ENCODE results near the gene LBHD1. TPM values are rescaled to one million over a fixed set of nuclear protein-coding genes. Genes with fewer than 3 reads are reported as not detected.
A peak's percentile ranks its signal among the peaks of the same experiment; 100 is the strongest.

Gene LBHD1
- polyA plus RNA-seq, 1 experiment, result 3.2 TPM

GRCh38 chr11:62614275-62614674, 57.8 kb downstream of the LBHD1 start:
- peak overlapping the region; percentile 39 for H3K27ac ChIP-seq (ENCODE audit: low read depth, low read length)
- ChIA-PET POLR2A (no interaction called here), CTCF (no interaction called here)
- H3K27me3 ChIP-seq (ENCODE audit: control insufficient read depth, insufficient read depth, low read length), result no peaks in the 10 kb centered on the region
- H3K9me3 ChIP-seq (ENCODE audit: control insufficient read depth, insufficient read depth, low read length), result no peaks in the 10 kb centered on the region; the same call in 1 of the 2 replicates
- DNase-seq (ENCODE audit: low read depth, low spot score), result no peak
- H3K4me3 ChIP-seq (ENCODE audit: low read depth, low read length), result no peak overlapping the region
- no peak for TF ChIP-seq CTCF (IDR thresholded peaks at IDR 0.05; ENCODE audit: low read depth, low read length)

GRCh38 chr11:62613291-62613778, 58.7 kb downstream of the LBHD1 start:
- ChIA-PET CTCF (interaction anchor here (0.6 kb wide), 1 partner anchor 158 kb away, joined by 3 read pairs; the partner anchor contains the start of gene TAF6L), POLR2A (interaction anchor here (0.8 to 1.0 kb wide), 2 partner anchors 8 to 52 kb away, joined by 4 to 5 read pairs; partner anchors contain the start of genes B3GAT3, C11orf98 and CSKMT)
- H3K9me3 ChIP-seq (ENCODE audit: control insufficient read depth, insufficient read depth, low read length), result no peaks in the 10 kb centered on the region; the same call in 1 of the 2 replicates
- no peaks in the 10 kb centered on the region for H3K27me3 ChIP-seq (ENCODE audit: control insufficient read depth, insufficient read depth, low read length)
- TF ChIP-seq CTCF (IDR thresholded peaks at IDR 0.05; ENCODE audit: low read depth, low read length), result no peak
- no peak for DNase-seq (ENCODE audit: low read depth, low spot score)
- no peak overlapping the region for H3K4me3 ChIP-seq (ENCODE audit: low read depth, low read length)
- peak overlapping the region; percentile 61 for H3K27ac ChIP-seq (ENCODE audit: low read depth, low read length)

Small RNA genes within 50 kb of the gene (small RNA-seq; reads per million reads assigned to genes)
- not detected for gene SNORA57 (ENCODE audit: insufficient read length, low read depth)

Other genes with a start within 250 kb of the LBHD1 start
- 231 and 243 TPM in 2 replicates for gene AHNAK, start 125.5 kb downstream of the LBHD1 start, polyA plus RNA-seq (2011; rRNA removed)
- 2,186 and 2,474 TPM in 2 replicates for gene EEF1G, start 98.4 kb downstream of the LBHD1 start, polyA plus RNA-seq (2011; rRNA removed)
- 7.8 and 9.0 TPM in 2 replicates for gene TUT1, start 80.7 kb downstream of the LBHD1 start, polyA plus RNA-seq (2011; rRNA removed)
- 22.9 and 36.7 TPM in 2 replicates for gene MTA2, start 70.4 kb downstream of the LBHD1 start, polyA plus RNA-seq (2011; rRNA removed)
- 17.1 and 18.6 TPM in 2 replicates for gene EML3, start 59.5 kb downstream of the LBHD1 start, polyA plus RNA-seq (2011; rRNA removed)
- gene ROM1, start 59.0 kb downstream of the LBHD1 start, polyA plus RNA-seq (2011; rRNA removed), result 1.4 and 2.0 TPM in 2 replicates
- 14.5 and 20.2 TPM in 2 replicates for gene B3GAT3, start 50.3 kb downstream of the LBHD1 start, polyA plus RNA-seq (2011; rRNA removed)
- gene GANAB, start 25.7 kb downstream of the LBHD1 start, polyA plus RNA-seq (2011; rRNA removed), result 369 and 464 TPM in 2 replicates
- 10.6 and 12.6 TPM in 2 replicates for gene INTS5, start 19.0 kb downstream of the LBHD1 start, polyA plus RNA-seq (2011; rRNA removed)
- gene C11orf98, start 7.1 kb downstream of the LBHD1 start, polyA plus RNA-seq (2011; rRNA removed), result 38.8 and 43.6 TPM in 2 replicates
- 4.6 and 4.7 TPM in 2 replicates for gene CSKMT, start 7.0 kb downstream of the LBHD1 start, polyA plus RNA-seq (2011; rRNA removed)
- 5.4 and 6.2 TPM in 2 replicates for gene UQCC3, start 594 bp downstream of the LBHD1 start, polyA plus RNA-seq (2011; rRNA removed)
- 92.8 and 100 TPM in 2 replicates for gene UBXN1, start 6.8 kb upstream of the LBHD1 start, polyA plus RNA-seq (2011; rRNA removed)
- 4.1 and 5.7 TPM in 2 replicates for gene LRRN4CL, start 17.3 kb upstream of the LBHD1 start, polyA plus RNA-seq (2011; rRNA removed)
- 42.8 and 63.7 TPM in 2 replicates for gene BSCL2, start 35.2 kb upstream of the LBHD1 start, polyA plus RNA-seq (2011; rRNA removed)
- gene GNG3, start 35.4 kb upstream of the LBHD1 start, polyA plus RNA-seq (2011; rRNA removed), result 0.11 TPM in 1 of 2 replicates, not detected in the other
- 26.6 and 28.2 TPM in 2 replicates for gene HNRNPUL2, start 55.2 kb upstream of the LBHD1 start, polyA plus RNA-seq (2011; rRNA removed)
- 32.2 and 32.5 TPM in 2 replicates for gene TTC9C, start 56.2 kb upstream of the LBHD1 start, polyA plus RNA-seq (2011; rRNA removed)
- 3.2 and 3.7 TPM in 2 replicates for gene ZBTB3, start 81.9 kb upstream of the LBHD1 start, polyA plus RNA-seq (2011; rRNA removed)
- gene POLR2G, start 89.3 kb upstream of the LBHD1 start, polyA plus RNA-seq (2011; rRNA removed), result 213 and 215 TPM in 2 replicates
- 8.9 and 13.4 TPM in 2 replicates for gene TAF6L, start 99.1 kb upstream of the LBHD1 start, polyA plus RNA-seq (2011; rRNA removed)
- 51.7 and 63.8 TPM in 2 replicates for gene TMEM179B, start 115.1 kb upstream of the LBHD1 start, polyA plus RNA-seq (2011; rRNA removed)
- 12.3 and 13.5 TPM in 2 replicates for gene TMEM223, start 119.7 kb upstream of the LBHD1 start, polyA plus RNA-seq (2011; rRNA removed)
- gene NXF1, start 133.2 kb upstream of the LBHD1 start, polyA plus RNA-seq (2011; rRNA removed), result 48.9 and 66.1 TPM in 2 replicates
- gene STX5, start 159.8 kb upstream of the LBHD1 start, polyA plus RNA-seq (2011; rRNA removed), result 51.7 and 52.1 TPM in 2 replicates
- not detected in 2 replicates for gene TEX54, start 160.6 kb upstream of the LBHD1 start, polyA plus RNA-seq (2011; rRNA removed)
- 18.0 and 21.6 TPM in 2 replicates for gene WDR74, start 167.3 kb upstream of the LBHD1 start, polyA plus RNA-seq (2011; rRNA removed)
- gene SLC3A2, start 208.6 kb upstream of the LBHD1 start, polyA plus RNA-seq (2011; rRNA removed), result 263 and 284 TPM in 2 replicates
- gene CHRM1, start 249.1 kb upstream of the LBHD1 start, polyA plus RNA-seq (2011; rRNA removed), result not detected in 2 replicates